Tibial nerve (tissue), 4 donors: ENCODE results near the gene APH1B.

Experiments used
- EP300 ChIP-seq, 2 donors: sonication (generic); formaldehyde crosslinking; IDR thresholded peaks; one replicate each; pipeline ENCODE4 v1.6.1; 2017; ENCODE audit warnings: antibody characterized with exemption in 2 of 2, mild to moderate bottlenecking in 1 of 2
- POLR2A ChIP-seq, 2 donors: fragments of 450-650 bp; IDR thresholded peaks; one replicate each; pipeline ENCODE4 v1.6.1; 2017; ENCODE audit warnings: antibody characterized with exemption in 2 of 2, mild to moderate bottlenecking in 2 of 2, moderate library complexity in 2 of 2
- TF ChIP-seq, protein P1 (sequence below), 5 experiments: fragments of 200-600 bp in 3 of 5; fragments of 450-650 bp in 2 of 5; sonication (generic) in 3 of 5; IDR thresholded peaks; one replicate each; pipeline ENCODE4 v1.5.1; 2016 to 2019; ENCODE audit warnings: antibody characterized with exemption in 5 of 5, mild to moderate bottlenecking in 3 of 5, moderate library complexity in 2 of 5

DNA sequence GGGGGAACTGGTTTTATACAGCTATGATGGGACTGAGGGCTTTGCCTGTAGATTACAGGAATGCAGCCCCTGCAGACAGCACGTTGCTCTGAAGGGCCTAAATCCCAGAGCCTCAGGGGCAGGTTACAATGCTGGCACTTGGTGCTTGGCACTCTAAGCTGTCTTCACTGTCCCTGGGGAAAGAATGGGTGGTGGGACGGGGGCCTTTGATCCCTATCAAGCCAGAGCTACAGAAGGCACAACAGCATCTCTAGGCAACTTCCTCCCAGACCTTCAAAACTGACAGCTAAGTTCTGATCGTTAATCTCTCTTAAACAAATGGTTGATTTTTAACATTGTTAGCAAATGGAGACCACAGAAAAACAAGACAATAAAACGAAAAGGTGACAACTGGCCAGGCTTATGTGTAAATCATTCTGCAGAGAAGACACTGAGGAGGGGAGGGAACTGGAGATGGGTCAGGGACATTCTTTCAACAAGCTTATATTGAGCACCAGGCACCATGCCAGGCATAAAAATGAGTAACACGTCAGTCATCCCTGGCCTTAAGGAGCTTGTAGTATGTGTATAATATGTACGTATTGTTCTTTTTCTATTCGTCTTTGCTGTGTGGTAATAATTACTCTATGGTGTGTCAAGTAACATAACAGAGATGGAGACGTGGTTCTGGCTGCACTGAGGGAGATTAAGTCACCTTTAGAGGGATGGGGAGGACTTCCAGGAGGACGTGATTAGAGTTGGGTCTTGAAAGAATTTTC, 55.1 kb downstream of the APH1B start:
- TF ChIP-seq, protein P1, sequence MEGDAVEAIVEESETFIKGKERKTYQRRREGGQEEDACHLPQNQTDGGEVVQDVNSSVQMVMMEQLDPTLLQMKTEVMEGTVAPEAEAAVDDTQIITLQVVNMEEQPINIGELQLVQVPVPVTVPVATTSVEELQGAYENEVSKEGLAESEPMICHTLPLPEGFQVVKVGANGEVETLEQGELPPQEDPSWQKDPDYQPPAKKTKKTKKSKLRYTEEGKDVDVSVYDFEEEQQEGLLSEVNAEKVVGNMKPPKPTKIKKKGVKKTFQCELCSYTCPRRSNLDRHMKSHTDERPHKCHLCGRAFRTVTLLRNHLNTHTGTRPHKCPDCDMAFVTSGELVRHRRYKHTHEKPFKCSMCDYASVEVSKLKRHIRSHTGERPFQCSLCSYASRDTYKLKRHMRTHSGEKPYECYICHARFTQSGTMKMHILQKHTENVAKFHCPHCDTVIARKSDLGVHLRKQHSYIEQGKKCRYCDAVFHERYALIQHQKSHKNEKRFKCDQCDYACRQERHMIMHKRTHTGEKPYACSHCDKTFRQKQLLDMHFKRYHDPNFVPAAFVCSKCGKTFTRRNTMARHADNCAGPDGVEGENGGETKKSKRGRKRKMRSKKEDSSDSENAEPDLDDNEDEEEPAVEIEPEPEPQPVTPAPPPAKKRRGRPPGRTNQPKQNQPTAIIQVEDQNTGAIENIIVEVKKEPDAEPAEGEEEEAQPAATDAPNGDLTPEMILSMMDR (IDR thresholded peaks at IDR 0.05), result no peak
- TF ChIP-seq EP300 (IDR thresholded peaks at IDR 0.05), result no peak
- TF ChIP-seq POLR2A (IDR thresholded peaks at IDR 0.05), result no peak
